HG02571 (cell line): ENCODE results near the gene SLC35D2.

Source experiments
- ATAC-seq: cut with Tn5 transposase; IDR thresholded peaks from one replicate; pipeline ENCODE4 v1.9.1; 2021; ENCODE audit warnings: mild to moderate bottlenecking, moderate library complexity; ENCODE audit not compliant: unreplicated experiment

The SLC35D2 gene

DNA sequence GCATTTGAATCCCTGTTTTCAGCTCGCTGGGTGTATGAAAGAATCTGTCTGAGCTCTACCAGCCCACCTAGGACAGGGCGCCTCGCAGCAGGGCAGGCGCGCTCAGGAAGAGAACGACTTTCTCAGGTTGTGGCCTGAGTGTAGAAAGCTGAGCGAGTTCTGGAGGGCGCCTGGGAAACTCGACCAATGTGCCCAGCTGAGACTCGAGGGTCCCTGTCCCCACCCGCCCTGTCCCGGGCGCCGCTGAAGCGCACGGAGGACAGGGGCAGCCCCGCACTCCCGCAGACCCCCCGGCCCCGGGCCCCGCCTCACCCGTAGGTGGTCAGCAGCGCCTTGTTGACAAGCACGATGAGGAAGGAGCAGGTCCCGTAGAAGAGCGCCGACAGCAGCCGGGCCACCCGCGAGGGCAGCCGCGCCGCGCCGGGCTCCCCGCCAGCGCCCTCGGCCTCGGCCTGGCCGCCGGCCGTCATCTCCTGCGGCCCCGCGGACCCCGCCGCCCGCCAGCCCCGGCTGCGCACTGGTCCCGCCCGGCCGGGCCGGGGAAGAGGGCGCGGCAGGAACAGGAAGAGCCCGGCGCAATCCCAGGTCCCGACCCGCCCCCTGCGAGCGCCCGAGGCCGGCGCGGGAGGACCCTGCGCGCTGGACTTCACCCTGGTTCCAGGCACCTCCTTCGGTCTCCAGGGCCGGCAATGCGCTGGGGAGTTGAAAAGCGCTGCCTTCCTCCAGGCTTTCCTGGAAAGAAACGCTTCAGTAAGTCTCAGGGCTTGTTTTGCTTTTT, at the start of gene SLC35D2:
Gene SLC35D2 (minus strand): TSS at position 547 of the 778 bp plus-strand sequence. CDS start 77 bp downstream, at position 470.
- ATAC-seq = no peak

DNA sequence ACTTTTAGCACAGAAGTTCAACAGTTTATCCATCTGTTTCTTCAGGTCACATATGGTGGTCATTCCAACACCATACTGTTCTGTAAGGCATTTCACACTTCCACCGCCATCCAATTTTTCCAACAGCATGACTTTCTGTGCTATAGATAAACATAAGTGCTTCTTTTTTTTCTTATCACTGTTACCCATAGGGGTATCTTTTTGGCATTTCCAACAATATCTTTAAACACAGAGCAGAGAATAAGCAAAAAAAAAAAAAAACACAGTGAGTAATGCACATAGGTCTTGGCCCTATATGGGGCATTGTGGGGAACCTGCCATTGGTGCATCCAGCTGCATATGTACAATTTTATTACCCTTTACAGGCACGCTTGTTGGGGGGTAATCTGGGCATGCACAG, 46.9 kb upstream of the SLC35D2 start:
- no peak for ATAC-seq

- ATAC-seq = no peak
These were observed 46.2 kb upstream of the SLC35D2 start for GRCh38 chr9:96429732-96430131.

GRCh38 chr9:96425500-96426169, 42.1 kb upstream of the SLC35D2 start:
- no peak for ATAC-seq

GRCh38 chr9:96423985-96424336, 40.5 kb upstream of the SLC35D2 start:
- no peak for ATAC-seq

DNA sequence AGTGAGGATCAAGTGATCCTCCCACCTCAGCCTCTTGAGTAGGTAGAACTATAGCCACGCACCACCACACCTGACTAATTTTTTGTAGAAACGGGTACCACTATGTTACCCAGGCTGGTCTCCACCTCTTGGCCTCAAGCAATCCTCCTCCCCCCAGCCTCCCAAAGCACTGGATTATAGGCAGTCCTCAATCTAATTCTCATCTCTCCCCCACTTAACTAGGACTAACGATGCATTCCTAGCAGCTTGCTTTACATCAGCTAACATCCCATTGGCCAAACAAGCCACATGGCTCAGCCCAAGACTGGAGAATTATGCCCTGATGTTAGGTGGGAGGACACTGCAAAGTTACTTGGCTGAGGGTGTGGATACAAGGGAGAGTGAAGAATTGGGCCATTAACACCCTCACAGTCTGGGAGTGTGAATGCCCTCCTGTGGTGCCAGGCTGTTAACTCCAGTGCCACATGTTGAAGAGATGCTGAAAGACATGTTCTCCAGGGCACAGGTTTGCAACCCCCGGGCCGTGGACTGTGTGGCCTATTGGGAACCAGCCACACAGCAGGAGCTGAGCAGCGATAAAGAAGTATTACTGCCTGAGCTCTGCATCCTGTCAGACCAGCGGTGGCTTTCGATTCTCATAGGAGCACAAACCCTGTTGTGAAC, 39.9 kb upstream of the SLC35D2 start:
- no peak for ATAC-seq

- no peak for ATAC-seq
These were observed 37.1 kb upstream of the SLC35D2 start for GRCh38 chr9:96420468-96421219.

DNA sequence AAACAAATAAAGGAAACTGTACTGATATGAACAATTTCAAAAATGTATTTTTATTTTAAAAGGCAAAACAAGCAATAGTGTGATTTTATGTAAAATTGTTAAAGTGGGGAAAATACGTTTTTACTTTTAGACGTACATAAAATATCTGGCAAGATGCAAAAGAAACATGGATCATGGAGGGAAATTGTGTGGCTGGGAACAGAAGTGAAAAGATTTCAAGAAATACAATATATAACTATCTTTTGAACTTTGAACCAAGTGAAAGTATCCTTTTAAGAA, 36.1 kb upstream of the SLC35D2 start:
- ATAC-seq = no peak

- ATAC-seq = peak; percentile 32
These were observed 35.6 kb upstream of the SLC35D2 start for GRCh38 chr9:96418920-96419690.

DNA sequence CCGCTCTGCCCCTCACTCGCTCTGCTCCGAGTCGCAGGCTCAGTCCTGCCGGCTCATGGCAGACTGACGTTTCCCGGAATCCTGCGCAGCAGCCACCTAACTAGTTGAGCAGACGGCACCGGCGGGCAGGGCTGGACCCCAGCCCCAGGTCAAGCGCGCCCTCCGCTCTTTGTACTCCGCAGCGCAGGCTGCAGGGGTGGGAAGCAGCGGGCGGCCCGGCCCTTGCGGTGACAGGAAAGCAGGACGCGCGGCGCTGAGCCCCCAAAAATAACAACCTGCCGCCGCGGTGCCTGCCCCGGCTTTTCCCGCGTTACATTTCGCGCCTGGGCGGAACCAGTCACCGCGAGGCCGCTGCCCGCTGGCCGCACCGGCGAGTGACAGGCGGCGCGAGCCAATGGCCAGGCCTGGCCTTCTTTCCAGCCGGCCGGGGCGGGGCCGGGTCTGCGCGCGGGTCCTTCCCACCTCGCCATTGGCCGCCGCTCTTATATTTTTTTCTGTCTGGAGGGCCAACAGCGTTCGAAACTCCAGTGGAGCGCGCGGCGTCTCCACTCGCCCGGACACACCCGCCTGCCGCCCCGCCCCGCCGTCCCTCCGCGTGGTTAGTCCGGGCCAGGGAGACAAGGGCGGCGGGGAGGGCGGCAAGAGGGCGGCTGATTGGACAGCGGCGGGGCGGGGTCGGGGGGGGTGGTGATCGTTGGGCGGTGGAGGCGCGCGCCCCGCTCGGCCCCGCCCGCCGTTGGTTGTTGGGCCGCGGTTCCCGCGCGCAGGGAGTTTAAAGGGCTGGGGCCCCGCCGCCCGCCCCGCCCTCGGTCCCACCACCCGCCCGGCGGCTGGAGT, 34.8 kb upstream of the SLC35D2 start, which contains the start of gene ZNF367:
Gene ZNF367 (minus strand): TSS at position 288 of the 837 bp plus-strand sequence. CDS start 338 bp downstream, outside the sequence.
- ATAC-seq = peak; percentile 59

DNA sequence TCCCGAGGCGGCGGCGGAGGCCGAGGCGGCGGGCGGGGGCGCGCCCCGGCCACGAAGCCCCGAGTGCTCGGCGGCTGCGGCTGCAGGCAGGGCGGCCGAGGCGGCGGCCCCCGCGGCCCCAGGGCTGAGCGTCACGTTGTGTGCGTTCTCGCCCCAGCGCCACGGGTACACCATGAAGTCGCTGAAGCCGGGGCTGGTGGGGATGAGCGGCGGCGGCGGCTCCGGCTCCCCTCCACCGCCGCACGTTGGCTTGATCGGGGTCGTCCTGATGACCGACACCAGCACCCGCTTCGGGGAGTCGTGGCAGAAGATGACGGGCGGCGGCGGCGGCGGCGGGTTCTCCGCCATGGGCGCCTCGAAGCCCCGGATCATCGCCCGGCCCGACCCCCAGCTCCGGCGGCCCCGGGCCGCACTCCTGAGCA, 34.2 kb upstream of the SLC35D2 start:
- ATAC-seq = peak; percentile 0

- ATAC-seq = peak; percentile 31
These were observed 33.6 kb upstream of the SLC35D2 start for GRCh38 chr9:96417051-96417586.

GRCh38 chr9:96413302-96414221, 30.1 kb upstream of the SLC35D2 start:
- ATAC-seq = peak; percentile 22

- no peak for ATAC-seq
These were observed 28.8 kb upstream of the SLC35D2 start for GRCh38 chr9:96412174-96412913.

GRCh38 chr9:96411129-96411838, 27.8 kb upstream of the SLC35D2 start:
- no peak for ATAC-seq

DNA sequence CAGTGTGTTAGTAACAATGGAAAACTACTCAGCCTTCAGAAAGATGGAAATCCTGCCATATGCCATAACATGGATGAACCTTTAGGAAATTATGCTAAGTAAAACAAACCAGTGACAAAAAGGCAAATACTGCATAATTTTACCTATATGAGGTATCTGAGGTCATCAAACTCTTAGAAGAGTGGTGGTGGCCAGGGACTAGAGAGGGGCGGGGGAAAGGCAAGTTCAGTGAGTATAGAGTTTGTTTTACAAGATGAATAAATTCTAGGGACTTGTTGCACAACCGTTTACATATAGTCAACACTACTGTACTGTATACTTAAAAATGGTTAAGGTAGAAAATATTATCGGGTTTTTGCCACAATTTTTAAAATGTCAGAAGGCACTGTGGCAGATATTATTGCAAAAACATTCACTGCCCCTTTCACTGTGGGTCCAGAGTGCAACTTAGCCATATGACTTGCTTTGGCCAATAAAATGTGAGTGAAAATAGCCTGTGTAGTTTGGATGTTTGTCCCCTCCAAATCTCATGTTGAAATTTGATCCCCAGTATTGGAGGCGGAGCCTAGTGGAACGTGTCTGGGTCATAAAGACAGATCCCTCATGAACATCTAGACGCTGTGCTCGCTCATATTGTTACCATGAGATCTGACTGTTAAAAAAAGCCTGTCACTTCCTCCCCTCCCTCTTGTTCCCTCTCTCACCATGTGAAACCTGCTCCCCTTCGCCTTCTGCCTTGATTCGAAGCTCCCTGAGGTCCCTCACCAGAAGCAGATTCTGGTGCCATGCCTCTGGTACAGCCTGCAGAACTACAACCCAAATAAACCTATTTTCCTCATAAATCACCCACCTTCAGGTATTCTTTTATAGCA, 25.1 kb upstream of the SLC35D2 start:
- ATAC-seq = no peak
